Measurements from ENCODE around the gene PIAS1. TPM values are rescaled to one million over a fixed set of nuclear protein-coding genes. Genes with fewer than 3 reads are reported as not detected.

The PIAS1 gene
- total RNA-seq, 4 donors from 2014 or later: 32.6 to 59.5 (median 55.9) TPM

GRCh38 chr15:68148039-68148438 lies 93.9 kb downstream of the PIAS1 start:
- intact Hi-C loops (cut with DNase I; ENCODE audit: low total_unique reads): no loop called here
- TF ChIP-seq POLR2A (IDR thresholded peaks at IDR 0.05): no peak
- TF ChIP-seq, protein P1, sequence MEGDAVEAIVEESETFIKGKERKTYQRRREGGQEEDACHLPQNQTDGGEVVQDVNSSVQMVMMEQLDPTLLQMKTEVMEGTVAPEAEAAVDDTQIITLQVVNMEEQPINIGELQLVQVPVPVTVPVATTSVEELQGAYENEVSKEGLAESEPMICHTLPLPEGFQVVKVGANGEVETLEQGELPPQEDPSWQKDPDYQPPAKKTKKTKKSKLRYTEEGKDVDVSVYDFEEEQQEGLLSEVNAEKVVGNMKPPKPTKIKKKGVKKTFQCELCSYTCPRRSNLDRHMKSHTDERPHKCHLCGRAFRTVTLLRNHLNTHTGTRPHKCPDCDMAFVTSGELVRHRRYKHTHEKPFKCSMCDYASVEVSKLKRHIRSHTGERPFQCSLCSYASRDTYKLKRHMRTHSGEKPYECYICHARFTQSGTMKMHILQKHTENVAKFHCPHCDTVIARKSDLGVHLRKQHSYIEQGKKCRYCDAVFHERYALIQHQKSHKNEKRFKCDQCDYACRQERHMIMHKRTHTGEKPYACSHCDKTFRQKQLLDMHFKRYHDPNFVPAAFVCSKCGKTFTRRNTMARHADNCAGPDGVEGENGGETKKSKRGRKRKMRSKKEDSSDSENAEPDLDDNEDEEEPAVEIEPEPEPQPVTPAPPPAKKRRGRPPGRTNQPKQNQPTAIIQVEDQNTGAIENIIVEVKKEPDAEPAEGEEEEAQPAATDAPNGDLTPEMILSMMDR (IDR thresholded peaks at IDR 0.05): no peak
- 90 to 97% methylated on average over 1 of the region's 1 CpG for WGBS, 2 donors
- H3K4me3 ChIP-seq (ENCODE audit: low read depth, poor library complexity, severe bottlenecking): no peak overlapping the region
- no peak for DNase-seq (ENCODE audit: low spot score in 2 of 2)

DNA sequence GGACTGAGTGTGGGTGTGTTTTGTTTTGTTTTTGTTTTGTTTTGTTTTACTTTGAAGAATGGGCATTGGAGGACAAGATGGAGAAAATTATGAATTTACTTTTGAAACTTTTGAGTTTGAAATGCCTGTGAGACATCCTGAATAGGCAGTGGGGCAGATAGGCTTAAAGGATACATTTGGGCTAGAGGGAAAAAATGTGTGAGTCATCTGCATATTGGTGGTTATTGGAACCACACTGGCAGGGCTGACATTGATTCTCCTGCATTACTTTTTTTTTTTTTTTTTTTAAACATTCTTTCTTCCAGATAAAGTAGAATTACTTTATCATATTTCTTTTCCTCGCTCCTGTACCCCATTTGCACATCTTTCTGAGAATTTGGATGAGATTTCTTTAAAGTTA lies 94.9 kb downstream of the PIAS1 start:
- intact Hi-C loops (cut with DNase I; ENCODE audit: low total_unique reads): no loop called here
- no peak overlapping the region for H3K4me3 ChIP-seq (ENCODE audit: low read depth, poor library complexity, severe bottlenecking)
- DNase-seq (ENCODE audit: low spot score in 2 of 2): no peak
- WGBS, 2 donors: 97 to 98% methylated on average over 1 of the region's 1 CpG
- TF ChIP-seq POLR2A (IDR thresholded peaks at IDR 0.05): no peak
- TF ChIP-seq, protein P1 (IDR thresholded peaks at IDR 0.05): no peak

GRCh38 chr15:68150187-68150586 lies 96.1 kb downstream of the PIAS1 start:
- intact Hi-C loops (cut with DNase I; ENCODE audit: low total_unique reads): no loop called here
- no peak for TF ChIP-seq POLR2A (IDR thresholded peaks at IDR 0.05)
- no peak for DNase-seq (ENCODE audit: low spot score in 2 of 2)
- 82 to 93% methylated on average over 1 of the region's 1 CpG for WGBS, 2 donors
- H3K4me3 ChIP-seq (ENCODE audit: low read depth, poor library complexity, severe bottlenecking): no peak overlapping the region

- 67 to 77% methylated on average over 1 of the region's 1 CpG for WGBS, 2 donors
- no peak overlapping the region for H3K4me3 ChIP-seq (ENCODE audit: low read depth, poor library complexity, severe bottlenecking)
- no peak for TF ChIP-seq POLR2A (IDR thresholded peaks at IDR 0.05)
- TF ChIP-seq, protein P1 (IDR thresholded peaks at IDR 0.05): no peak
- intact Hi-C loops (cut with DNase I; ENCODE audit: low total_unique reads): no loop called here
- no peak for DNase-seq (ENCODE audit: low spot score in 2 of 2)
Measured at GRCh38 chr15:68151277-68151676, 97.2 kb downstream of the PIAS1 start.

GRCh38 chr15:68152342-68152741 lies 98.2 kb downstream of the PIAS1 start:
- TF ChIP-seq POLR2A (IDR thresholded peaks at IDR 0.05): no peak
- TF ChIP-seq, protein P1 (IDR thresholded peaks at IDR 0.05): no peak
- H3K4me3 ChIP-seq (ENCODE audit: low read depth, poor library complexity, severe bottlenecking): no peak overlapping the region
- intact Hi-C loops (cut with DNase I; ENCODE audit: low total_unique reads): no loop called here

GRCh38 chr15:68154923-68155559 lies 100.9 kb downstream of the PIAS1 start:
- DNase-seq (ENCODE audit: low spot score in 2 of 2): no peak
- no peak overlapping the region for H3K4me3 ChIP-seq (ENCODE audit: low read depth, poor library complexity, severe bottlenecking)
- 32 to 37% methylated on average over 4 of the region's 4 CpGs for WGBS, 2 donors
- intact Hi-C loops (cut with DNase I; ENCODE audit: low total_unique reads): loop anchor here (5.0 kb wide), 1 partner anchor 293 kb away; no protein-coding TSS in a partner anchor
- TF ChIP-seq, protein P1 (IDR thresholded peaks at IDR 0.05): no peak
- no peak for TF ChIP-seq POLR2A (IDR thresholded peaks at IDR 0.05)

More at GRCh38 chr15:68152342-68152741, 98.2 kb downstream of the PIAS1 start:
- DNase-seq (ENCODE audit: low spot score in 2 of 2): no peak
- 95 to 99% methylated on average over 2 of the region's 2 CpGs for WGBS, 2 donors
